HL-60 (cell line): ENCODE results near the gene CFLAR.
A peak's percentile ranks its signal among the peaks of the same experiment; 100 is the strongest.
"Not testable (repeated sequence)": the region's sequence is repeated elsewhere in the genome, so short reads cannot be mapped to it uniquely, and the experiment has no call there.

Source experiments
- DNase-seq, 2 experiments: peaks; one replicate each; pipeline ENCODE4 v3.0.0-alpha.2; 2010 to 2020; ENCODE audit warnings: low read depth in 1 of 2, low spot score in 1 of 2
- H3K27ac ChIP-seq: fragments of 250-450 bp; sonication (Bioruptor Pico); replicated peaks from 2 replicates; pipeline ENCODE4 v1.5.1; 2020; ENCODE audit warnings: mild to moderate bottlenecking, moderate library complexity
- H3K27me3 ChIP-seq: fragments of 250-450 bp; sonication (Bioruptor Pico); 2 replicates; pipeline ENCODE4 v1.5.1; 2021; ENCODE audit warnings: mild to moderate bottlenecking, moderate library complexity; ENCODE audit not compliant: insufficient read depth, poor library complexity, severe bottlenecking
- H3K4me3 ChIP-seq: replicated peaks from 2 replicates; pipeline ENCODE4 v1.5.1; 2011; ENCODE audit warnings: mild to moderate bottlenecking, control low read depth, low read length; ENCODE audit not compliant: insufficient read depth
- CTCF ChIP-seq: IDR thresholded peaks from one replicate; pipeline ENCODE4 v1.5.1; 2011; ENCODE audit warnings: low read length, control low read depth, inconsistent platforms; ENCODE audit not compliant: insufficient read depth
- GABPA ChIP-seq: IDR thresholded peaks from 2 replicates; pipeline ENCODE4 v1.6.1; 2012; ENCODE audit warnings: low read depth
- POLR2AphosphoS5 ChIP-seq: IDR thresholded peaks from 2 replicates; pipeline ENCODE4 v1.6.1; 2012; ENCODE audit warnings: low read depth
- REST ChIP-seq: IDR thresholded peaks from 2 replicates; pipeline ENCODE4 v1.6.1; 2012; ENCODE audit warnings: low read depth; ENCODE audit not compliant: insufficient replicate concordance
- SPI1 ChIP-seq: IDR thresholded peaks from 2 replicates; pipeline ENCODE4 v1.6.1; 2012; ENCODE audit warnings: low read depth, mild to moderate bottlenecking, borderline replicate concordance

The CFLAR gene

GRCh38 chr2:201182650-201183364 lies 66.8 kb downstream of the CFLAR start, which contains the start of gene CASP10:
CASP10 (plus strand) TSS chr2:201183141; CDS start chr2:201185778, 2,637 bp downstream.
- Histone ChIP-seq H3K4me3 (peak within 1 kb of the TSS; percentile 64), H3K27ac (peak within 1 kb of the TSS; percentile 85)

GRCh38 chr2:201183365-201183727 lies 67.4 kb downstream of the CFLAR start:
- TF ChIP-seq REST (no peak), POLR2AphosphoS5 (no peak), GABPA (no peak), SPI1 (no peak), CTCF (no peak)
- Histone ChIP-seq H3K4me3 (peak overlapping the region; percentile 64), H3K27ac (peak overlapping the region; percentile 85), H3K27me3 (no peaks in the 10 kb centered on the region)
- DNase-seq: no peak

More at GRCh38 chr2:201182650-201183364, 66.8 kb downstream of the CFLAR start, which contains the start of gene CASP10:
- DNase-seq: peak; percentile 77 to 78
- no peak for TF ChIP-seq GABPA
- TF ChIP-seq CTCF: peak; percentile 77
- TF ChIP-seq POLR2AphosphoS5: no peak
- no peaks in the 10 kb centered on the region for H3K27me3 ChIP-seq

- DNase-seq: peak; percentile 33 to 66
- peak overlapping the region; percentile 64 for H3K4me3 ChIP-seq
Observed at GRCh38 chr2:201183835-201184234, 67.9 kb downstream of the CFLAR start.

GRCh38 chr2:201184248-201184647 lies 68.3 kb downstream of the CFLAR start:
- not testable (repeated sequence) for H3K27me3 ChIP-seq, DNase-seq
- Histone ChIP-seq H3K27ac (peak overlapping the region; percentile 85), H3K4me3 (peak overlapping the region; percentile 64)

More at GRCh38 chr2:201183835-201184234, 67.9 kb downstream of the CFLAR start:
- H3K27me3 ChIP-seq: not testable (repeated sequence)
- peak overlapping the region; percentile 85 for H3K27ac ChIP-seq

- TF ChIP-seq POLR2AphosphoS5 (no peak), SPI1 (peak; percentile 79)
- no peak overlapping the region for H3K27ac ChIP-seq
- no peak for DNase-seq
- no peaks in the 10 kb centered on the region for H3K27me3 ChIP-seq
- H3K4me3 ChIP-seq: no peak overlapping the region
Observed at GRCh38 chr2:201185863-201186262, 69.9 kb downstream of the CFLAR start.

- no peak for DNase-seq
- Histone ChIP-seq H3K27ac (no peak overlapping the region), H3K4me3 (no peak overlapping the region), H3K27me3 (no peaks in the 10 kb centered on the region)
- no peak for TF ChIP-seq SPI1
- TF ChIP-seq GABPA: no peak
- no peak for TF ChIP-seq POLR2AphosphoS5
- TF ChIP-seq REST: no peak
- TF ChIP-seq CTCF: no peak
Observed at GRCh38 chr2:201186982-201187381, 71.0 kb downstream of the CFLAR start.
